Activated CD4-positive, CD25-positive, alpha-beta regulatory T cell treated with anti-CD3 and anti-CD28 coated beads, Interleukin-2, amount 50 U/mL, for 72 hours (primary cell): ENCODE results near the gene FADS1.

Source experiments
- DNase-seq: peaks from one replicate; pipeline ENCODE4 v3.0.0; 2021

The FADS1 gene

GRCh38 chr11:61793083-61793828 lies 23.5 kb downstream of the FADS1 start:
- DNase-seq: no peak

GRCh38 chr11:61792310-61793082 lies 24.3 kb downstream of the FADS1 start, which contains the start of the genes FEN1 and TMEM258:
TSS of gene FEN1 (plus strand) at chr11:61792911. CDS start at chr11:61795362, 2,451 bp downstream.
TSS of gene TMEM258 (minus strand) at chr11:61792599. CDS start at chr11:61792558, 41 bp downstream.
- DNase-seq: peak; percentile 90

- peak; percentile 50 for DNase-seq
Measured at GRCh38 chr11:61791737-61792309, 25.0 kb downstream of the FADS1 start.

- no peak for DNase-seq
Measured at GRCh38 chr11:61787928-61788491, 28.8 kb downstream of the FADS1 start.

DNA sequence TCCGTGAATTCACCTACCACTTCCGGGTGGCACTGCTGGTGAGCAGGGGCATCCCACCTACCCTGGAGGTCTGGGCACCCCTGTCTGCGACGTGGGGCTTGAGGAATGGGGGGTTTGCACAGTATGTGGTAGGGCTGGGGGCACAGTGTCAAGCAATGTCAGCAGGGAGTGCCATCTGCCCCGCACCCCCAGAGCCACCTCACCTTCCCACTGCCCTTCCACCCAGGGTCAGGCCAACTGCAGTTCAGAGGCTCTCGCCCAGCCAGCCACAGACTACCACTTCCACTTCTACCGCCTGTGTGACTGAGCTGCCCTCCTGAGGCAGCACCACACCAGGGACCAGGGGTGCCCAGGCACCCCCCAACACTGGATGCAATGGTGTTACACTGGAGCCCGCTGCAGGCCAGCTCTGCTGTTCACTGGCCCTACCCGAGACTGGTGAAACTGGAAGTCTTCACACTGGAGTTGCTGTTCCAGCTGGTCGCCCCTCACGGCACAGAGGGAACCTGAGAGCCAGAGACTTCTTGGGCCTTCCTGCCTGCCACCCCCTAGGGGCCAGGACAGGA lies 30.9 kb downstream of the FADS1 start:
- DNase-seq: no peak

GRCh38 chr11:61784506-61784805 lies 32.3 kb downstream of the FADS1 start:
- no peak for DNase-seq

GRCh38 chr11:61783717-61784505 lies 32.9 kb downstream of the FADS1 start:
- DNase-seq: no peak

GRCh38 chr11:61782841-61783240 lies 34.0 kb downstream of the FADS1 start:
- DNase-seq: no peak

DNA sequence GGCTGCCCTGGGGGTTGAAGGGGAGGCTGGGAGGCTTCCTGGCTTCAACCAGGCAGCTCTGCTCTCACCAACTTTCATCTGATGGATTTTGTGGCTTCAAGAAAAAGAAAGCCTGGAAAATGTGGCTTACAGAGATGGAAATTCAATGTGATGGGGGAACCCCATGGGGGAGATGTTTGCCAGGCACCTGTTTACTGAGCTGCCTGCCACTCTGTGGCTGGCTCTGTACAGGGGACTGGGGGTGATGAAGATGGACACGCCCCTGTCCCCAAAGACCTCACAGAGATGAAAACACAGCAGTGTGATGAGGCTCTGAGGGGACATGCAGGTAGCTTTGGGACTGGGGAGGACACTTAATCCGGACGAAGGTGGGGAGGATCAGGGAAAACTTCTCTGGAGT lies 34.5 kb downstream of the FADS1 start:
- no peak for DNase-seq

DNA sequence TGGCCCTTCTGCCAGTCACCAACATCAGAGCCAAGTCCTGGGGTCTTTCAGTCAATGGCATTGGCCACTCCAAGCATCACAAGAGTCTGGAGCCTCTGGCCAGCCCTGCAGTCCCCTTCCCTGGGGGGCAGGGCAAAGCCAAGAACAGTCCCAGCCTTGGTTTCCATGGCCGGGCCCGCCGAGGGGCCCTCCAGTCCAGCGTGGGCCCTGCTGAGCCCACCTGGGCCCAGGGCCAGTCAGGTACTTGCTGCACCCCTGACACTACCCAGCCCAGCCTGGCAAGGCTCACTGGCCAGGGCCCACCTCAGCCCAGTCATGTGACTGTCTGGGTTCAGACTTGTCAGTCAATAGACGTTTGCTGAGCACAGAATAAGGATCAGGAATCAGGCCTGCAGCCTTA lies 35.2 kb downstream of the FADS1 start:
- no peak for DNase-seq

DNA sequence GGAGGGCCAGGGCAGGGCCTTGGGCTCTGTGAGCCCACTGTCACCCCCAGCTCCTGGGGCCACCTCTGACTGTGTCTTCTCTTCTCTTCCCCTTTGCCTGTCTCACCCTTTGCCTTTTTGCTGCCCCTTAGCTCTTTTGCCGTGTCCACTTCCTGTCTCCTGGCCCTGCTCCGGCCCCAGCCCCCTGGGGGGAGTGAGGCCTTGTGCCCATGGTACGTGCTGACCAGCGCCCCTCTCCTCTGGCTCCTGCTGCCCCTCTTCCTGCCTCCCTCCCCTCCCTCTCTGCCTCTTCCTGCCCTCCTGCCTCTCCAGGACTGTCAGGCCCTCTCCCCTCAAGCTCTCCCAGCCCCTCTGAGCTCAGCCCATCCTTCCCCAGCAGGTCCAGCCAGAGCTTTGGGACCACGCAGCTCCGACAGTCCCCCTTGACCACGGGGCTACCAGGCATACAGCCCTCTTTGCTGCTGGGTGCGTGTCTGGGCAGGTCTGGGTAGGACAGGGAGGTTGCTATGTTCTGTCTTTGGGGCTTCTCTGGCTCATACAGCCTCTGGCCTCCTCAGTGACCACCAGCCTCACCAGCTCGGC lies 36.1 kb downstream of the FADS1 start:
- no peak for DNase-seq

- DNase-seq: no peak
Measured at GRCh38 chr11:61779666-61780525, 36.9 kb downstream of the FADS1 start.

DNA sequence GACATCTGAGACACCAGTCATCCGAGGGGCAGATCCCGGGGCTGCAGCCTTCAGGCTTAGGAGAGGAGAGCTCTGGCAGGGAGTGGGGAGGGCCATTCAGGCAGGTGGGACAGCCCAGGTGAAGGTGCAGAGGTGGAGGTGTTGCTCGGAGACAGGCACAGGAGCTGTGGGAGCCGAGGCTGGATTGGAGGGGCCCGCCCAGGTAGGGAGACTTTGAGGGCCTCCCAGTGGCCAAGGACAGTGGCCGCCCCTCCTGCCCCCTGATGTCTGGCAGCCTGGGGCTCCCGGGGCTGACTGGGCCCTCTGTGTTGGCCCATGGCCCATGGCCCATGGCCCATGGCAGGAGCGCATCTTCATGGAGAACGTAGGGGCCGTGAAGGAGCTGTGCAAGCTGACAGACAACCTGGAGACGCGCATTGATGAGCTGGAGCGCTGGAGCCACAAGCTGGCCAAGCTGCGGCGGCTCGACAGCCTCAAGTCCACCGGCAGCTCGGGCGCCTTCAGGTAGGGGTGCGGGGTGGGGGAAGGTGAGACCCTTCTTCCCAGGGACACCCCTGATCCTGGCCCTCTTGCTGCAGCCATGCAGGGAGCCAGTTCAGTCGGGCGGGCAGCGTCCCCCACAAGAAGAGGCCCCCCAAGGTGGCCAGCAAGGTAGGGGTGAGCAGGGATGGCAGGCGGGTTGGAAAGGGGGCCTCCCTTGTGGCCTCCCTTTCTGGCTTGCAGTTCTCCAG lies 37.7 kb downstream of the FADS1 start:
- DNase-seq: no peak

DNA sequence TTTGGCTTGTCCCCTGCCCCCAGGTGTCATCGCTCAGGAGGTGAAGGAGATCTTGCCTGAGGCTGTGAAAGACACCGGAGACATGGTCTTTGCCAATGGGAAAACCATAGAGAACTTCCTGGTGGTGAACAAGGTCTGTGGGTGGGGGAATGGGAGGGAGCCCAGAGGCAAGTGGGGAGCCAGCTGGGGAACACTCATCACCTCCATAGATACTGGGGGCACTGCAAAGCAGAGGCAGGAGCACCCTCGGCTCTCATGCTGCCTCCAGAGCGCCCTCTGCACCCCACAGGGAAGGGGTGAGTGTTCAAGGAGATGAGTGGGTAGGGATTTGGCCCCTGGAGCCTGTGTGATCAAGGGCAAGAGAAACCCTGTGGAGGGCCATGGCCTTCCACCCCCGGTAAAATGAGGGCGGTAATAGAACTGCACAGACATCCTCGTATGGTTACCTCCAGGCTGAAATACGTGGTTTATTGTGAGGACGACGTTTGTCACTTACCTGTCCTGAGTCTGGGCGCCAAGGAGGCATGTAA lies 38.4 kb downstream of the FADS1 start:
- no peak for DNase-seq

DNA sequence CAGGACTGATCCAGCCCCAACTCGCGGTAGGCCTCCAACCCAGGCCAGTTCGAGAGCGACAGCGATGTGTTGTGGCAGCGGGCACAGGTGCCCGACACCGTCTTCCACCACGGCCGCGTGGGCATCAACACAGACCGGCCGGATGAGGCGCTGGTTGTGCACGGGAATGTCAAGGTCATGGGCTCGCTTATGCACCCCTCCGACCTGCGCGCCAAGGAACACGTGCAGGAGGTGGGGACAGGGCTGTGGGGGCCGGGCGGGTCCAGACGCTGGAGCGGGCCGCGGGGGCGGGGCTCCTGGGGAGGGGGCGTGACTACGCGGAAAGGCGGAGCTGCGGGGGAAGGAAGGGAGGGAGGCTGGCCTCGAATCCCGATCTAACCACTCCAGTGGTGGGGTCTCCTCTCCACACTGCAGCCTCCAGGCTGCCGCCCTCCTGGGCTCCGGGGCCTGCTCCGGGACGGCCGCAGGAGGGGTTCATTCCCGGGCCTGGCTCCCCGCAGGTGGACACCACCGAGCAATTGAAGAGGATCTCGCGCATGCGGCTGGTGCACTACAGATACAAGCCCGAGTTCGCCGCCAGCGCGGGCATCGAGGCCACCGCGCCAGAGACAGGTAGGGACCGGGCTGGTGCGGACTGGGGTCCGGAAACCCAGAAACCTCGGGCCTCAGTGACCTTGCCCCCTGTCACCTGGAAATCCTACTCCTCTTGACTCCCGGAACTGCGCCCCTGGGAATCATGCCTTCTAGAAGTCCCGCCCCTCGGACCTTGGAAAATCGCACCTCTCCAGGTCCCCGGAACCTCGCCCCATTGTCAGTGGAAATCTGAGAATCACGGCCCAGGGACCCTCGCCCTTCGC lies 39.3 kb downstream of the FADS1 start:
- peak; percentile 70 for DNase-seq

- DNase-seq: no peak
Measured at GRCh38 chr11:61776561-61777075, 40.2 kb downstream of the FADS1 start.

DNA sequence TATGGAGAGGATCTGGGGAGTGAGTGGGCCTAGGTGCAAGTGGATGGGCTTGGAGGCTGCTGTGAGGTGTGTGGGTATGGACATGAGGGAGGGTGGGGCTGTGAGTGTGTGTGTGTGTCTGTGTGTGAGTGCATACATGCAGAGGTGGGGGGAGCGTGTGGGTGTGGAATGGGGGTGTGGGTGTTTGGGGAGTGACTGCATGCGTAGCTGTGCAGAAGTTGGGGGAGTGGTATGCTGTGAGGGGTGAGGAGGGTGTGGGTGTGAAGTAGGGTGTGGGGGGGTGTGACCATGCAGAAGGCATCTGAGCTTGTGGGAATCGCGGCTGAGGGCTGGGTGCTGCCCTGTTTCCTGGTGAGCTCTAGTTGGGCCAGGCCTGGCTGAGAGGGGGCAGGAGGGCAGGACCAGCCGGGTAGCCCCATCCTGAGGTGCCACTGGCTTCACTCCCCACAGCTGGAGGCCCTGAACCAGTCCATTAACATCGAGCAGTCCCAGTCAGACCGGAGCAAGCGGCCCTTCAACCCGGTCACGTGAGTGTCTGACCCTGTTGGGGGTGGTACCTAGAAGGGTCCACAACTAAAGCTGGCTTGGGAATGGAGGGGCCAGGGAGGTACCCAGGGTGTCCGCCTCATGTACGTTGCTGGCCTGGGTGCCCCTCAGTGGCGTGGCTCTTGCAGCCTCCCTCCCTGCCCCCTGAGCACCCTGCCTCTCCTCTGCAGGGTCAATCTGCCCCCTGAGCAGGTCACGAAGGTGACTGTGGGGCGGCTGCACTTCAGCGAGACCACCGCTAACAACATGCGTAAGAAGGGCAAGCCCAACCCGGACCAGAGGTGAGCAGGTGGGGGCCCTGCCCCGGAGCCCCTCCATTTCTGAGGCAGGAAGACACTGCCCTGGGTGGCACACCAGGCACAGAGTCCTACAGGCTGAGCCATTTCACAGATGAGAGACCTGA lies 40.9 kb downstream of the FADS1 start:
- DNase-seq: no peak

DNA sequence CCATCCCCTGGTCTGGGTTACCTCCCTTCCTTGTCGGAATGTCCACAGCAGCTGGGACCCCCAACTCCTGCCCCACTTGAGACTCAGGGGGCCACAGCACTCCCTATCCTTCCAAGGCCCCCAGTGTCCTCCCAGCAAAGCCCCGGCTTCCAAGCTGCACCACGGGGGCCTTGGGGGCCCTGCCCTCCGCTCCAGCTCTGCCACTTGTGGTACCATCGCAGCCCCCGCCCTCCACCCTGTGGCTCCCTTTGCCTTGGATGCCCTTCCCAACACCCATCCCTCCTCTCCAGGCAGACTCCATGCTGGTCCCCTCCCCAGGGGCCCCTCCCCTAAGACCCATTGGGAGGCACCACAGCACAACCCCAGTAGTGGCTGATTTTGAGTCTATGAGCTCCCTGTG lies 41.7 kb downstream of the FADS1 start:
- no peak for DNase-seq
